PC-3 (cell line): Measurements from ENCODE around the gene GANC.

Experiments used
- CTCF ChIP-seq: fragments of 300-600 bp; sonication (generic); conservative IDR thresholded peaks from 2 replicates; pipeline ENCODE4 v1.5.1; 2017; ENCODE audit warnings: antibody characterized with exemption, low read depth, mild to moderate bottlenecking, low read length
- EZH2 ChIP-seq: fragments of 300-600 bp; sonication (generic); IDR thresholded peaks from one replicate; pipeline ENCODE4 v1.6.1; 2017; ENCODE audit warnings: antibody characterized with exemption, mild to moderate bottlenecking, low read length; ENCODE audit not compliant: unreplicated experiment

- TF ChIP-seq CTCF (no peak), EZH2 (no peak)
These were observed 1.1 kb downstream of the GANC start for GRCh38 chr15:42273900-42274701.
